HG03139 (cell line): Measurements from ENCODE around the gene GPR37.

Experiments used
- ATAC-seq: cut with Tn5 transposase; IDR thresholded peaks from one replicate; pipeline ENCODE4 v1.9.1; 2021; ENCODE audit not compliant: unreplicated experiment

The GPR37 gene

DNA sequence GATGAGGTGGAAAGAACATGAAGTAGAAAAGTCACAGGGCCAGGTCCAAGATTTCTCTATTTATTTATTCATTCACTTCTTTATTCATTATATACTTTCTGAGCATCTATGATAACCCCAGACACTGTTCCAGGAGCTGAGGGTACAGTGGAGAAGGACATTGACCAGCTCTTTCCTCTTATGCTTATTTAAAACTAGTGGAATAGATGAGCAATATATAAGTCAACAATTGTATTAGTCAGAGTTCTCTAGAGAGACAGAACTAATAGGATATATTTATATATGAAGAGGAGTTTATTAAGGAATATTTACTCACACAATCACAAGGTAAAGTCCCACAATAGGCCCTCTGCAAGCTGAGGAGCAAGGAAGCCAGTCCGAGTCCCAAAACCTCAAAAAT lies 15.0 kb upstream of the GPR37 start:
- no peak for ATAC-seq

DNA sequence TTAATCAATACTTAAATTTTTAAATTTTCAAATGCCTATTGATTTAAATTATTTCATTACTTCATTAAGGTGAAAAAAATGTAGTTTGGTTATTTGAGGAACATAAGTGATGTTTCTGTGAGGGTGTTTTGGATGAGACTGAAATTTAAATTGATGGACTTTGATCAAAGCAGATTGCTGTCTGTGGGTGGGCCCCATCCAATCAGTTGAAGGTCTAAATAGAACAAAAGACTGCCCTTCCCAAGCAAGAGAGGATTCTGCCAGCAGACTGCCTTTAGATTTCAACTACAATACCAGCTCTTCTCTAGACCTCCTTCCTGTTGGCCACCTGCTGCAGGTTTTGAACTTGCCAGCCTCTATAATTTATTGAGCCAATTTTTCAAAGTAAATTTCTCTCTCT lies 14.5 kb upstream of the GPR37 start:
- no peak for ATAC-seq

DNA sequence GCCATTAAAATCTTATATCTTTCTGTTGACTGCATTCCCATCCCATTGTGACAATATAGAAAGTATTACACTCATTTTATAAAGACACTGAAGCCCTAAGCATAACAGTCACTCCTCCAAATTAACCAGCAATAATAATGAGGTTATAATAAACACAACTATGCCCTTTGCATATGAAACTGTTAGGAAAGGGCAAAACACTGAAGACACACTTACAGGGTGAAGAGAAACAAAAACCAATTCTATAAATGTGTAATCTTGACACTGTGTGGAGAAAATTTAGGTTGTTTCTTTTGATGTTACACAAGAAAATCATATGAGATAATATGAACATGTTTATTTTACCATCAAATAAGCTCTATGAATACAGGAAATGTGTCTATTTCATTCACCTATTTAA lies 14.0 kb upstream of the GPR37 start:
- ATAC-seq, result no peak

DNA sequence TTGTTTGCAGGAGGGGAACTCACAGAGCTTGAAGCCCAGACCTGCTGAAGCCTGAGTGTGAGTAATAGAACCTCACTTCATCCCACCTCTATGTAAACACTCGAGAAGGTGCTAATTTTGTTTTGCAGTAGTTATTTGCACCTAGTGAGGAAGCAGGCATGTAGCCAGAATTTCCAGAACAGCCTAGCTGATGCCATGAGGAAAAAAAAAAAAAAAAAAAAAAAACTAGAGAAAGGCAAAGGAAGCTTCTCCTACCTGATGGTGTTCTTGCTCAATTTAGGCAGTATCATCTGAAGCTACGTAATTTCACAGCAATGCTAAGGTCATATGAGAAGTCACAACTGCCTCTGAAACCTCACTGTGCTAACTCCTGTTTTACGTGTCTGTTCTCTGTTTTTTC lies 13.6 kb upstream of the GPR37 start:
- ATAC-seq, result no peak

DNA sequence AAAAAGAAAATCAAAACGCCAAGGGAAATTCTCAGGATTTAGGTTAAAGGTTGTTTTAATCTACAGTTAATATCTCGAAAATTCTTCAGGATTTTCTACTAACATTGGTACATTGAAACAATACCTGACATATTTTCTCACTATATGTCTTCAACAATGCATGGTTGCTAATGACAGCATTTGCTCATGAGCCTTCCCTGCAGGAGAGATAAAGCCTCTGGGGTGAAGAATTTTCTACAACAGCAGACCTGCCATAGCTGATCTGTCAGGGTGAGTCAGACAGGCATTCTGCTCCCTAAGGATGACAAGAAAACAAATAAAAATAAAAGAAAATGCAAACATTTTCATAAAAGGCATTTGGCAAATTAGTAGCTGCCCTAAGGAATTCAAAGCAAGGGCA lies 11.7 kb upstream of the GPR37 start:
- ATAC-seq, result no peak

DNA sequence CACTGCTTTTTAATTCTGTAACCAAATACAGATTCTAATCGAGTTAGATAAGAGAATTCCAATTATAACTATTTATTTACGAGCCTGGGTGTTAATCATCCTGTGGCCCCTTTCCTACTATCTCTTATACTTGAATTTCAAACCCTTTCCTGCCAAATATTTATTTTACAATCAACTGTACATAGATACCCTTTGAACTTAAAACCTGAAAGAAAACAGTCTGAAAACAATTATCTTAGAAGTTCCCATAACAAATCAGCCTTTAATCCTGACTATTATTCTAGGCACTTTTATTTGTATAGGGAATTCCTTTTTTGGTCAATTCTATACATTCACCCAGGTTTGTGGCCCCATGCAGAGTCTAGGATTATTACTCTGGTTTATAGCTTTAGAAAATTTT lies 10.6 kb upstream of the GPR37 start:
- ATAC-seq, result no peak

DNA sequence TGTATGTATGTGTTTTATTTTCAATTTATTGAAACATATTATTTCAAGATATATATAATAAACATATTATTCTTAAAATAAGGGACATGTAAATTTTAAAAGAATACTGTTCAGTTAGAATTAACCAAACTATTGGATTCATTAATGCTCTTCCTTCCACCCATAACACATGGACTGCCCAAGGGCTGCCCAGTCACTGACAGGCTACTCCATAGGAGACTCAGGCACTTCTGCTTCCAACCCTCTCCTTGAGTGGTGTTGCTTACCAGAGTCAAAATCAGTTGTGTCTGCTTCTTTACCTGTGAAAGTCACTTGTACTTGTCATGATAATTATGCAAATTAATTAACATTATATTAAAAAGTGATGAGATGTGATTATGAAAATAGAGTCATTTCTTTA lies 9.8 kb upstream of the GPR37 start:
- ATAC-seq, result no peak

DNA sequence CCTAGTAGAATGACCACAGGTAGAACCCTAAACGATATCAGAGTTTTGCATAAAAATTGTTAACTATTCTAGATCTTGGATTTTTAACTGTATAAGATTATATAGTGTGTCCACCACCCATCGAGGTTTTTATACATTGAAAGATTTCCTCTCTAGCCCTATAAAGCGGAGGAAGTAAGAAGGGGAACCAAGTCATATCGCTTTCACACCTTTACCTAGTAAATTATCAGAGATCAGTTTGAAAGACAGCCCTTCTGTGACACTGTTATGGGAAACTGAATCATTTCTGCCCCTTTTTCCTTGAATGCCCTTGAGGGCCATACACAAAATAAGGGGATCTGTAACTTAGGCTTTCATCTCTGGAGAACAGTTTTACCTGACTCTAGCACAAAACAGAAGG lies 8.3 kb upstream of the GPR37 start:
- ATAC-seq, result no peak

DNA sequence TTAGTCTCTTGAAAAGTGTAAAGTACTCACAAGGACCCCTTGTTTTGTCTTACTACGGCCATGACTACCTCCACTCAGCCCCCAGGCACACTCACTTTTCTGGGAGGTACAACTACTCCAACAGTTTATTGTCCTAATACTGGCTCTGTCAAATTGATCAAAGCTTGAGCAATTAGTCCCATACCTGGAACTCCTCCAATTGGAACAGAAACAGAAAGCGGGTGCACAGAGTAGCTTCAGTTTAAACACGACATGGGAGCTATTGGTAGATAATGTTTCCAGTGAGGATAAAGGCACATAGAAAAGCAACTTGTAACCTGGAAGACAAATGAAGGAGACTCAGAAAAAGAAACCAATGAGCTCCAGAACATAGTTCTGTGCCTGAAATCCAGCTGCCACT lies 7.7 kb upstream of the GPR37 start:
- ATAC-seq, result no peak

DNA sequence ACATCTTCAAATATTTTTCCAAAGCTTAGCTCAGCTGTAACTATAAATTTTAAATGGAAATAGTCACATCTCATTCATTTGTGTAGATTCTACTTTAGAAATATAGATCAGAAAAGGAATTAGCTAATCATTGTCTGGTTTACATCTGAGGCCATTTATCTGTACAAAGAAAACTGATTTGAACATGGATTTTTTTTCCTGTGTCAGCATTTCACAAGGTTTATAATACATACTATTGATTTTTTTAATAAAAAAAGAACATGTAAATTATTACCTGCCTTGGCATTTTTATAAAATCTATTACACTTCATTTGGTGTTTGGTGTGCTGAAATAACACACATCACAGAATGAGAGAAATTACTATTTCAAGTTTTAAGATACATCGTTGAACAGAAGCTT lies 3.5 kb upstream of the GPR37 start:
- ATAC-seq, result no peak

DNA sequence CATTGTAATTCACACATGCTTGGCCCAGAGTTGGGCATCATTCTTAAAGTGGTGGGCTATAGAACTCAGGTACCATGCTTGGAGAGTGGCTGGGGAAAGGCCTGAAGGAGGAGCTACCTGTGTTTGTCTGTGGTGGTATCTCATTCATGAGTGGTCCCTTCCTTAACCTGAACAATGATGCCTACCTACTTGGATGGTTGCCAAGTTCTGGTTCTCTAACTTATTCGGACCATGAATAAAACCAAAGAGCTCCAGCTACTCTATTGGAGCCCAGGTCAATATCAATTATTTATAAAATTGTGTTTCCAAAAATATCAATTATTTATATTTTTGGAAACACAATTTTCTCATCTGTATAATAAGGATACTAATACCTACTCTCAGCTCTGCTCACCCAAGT lies 2.9 kb upstream of the GPR37 start:
- ATAC-seq, result no peak

DNA sequence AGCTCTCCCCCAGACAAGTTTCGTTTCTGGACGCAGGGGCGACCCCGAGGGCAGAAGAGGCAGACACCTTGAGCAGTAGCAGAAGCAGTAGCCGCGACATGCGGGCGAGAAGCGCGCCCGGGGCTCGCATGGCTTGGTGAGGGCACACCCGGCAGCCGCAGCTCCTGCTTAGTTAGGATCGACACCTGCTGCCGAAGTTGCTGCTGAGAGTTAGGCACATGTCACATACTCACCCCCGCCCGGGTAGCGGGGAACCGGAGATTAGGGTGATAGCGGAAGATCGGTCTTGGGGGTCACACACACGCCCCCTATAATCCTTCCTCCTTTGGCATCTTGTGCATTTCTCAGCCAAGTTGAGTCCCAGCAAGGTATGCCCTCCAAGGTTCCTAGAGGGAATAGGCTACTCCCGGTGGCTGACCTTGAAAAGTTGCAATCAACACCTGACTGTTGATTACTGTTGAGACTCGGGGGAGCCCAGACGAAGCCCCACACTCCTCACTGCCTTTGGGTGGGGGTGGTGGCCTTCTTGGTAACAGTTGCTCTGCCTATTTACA lies 668 bp downstream of the GPR37 start:
- peak; percentile 36 for ATAC-seq

DNA sequence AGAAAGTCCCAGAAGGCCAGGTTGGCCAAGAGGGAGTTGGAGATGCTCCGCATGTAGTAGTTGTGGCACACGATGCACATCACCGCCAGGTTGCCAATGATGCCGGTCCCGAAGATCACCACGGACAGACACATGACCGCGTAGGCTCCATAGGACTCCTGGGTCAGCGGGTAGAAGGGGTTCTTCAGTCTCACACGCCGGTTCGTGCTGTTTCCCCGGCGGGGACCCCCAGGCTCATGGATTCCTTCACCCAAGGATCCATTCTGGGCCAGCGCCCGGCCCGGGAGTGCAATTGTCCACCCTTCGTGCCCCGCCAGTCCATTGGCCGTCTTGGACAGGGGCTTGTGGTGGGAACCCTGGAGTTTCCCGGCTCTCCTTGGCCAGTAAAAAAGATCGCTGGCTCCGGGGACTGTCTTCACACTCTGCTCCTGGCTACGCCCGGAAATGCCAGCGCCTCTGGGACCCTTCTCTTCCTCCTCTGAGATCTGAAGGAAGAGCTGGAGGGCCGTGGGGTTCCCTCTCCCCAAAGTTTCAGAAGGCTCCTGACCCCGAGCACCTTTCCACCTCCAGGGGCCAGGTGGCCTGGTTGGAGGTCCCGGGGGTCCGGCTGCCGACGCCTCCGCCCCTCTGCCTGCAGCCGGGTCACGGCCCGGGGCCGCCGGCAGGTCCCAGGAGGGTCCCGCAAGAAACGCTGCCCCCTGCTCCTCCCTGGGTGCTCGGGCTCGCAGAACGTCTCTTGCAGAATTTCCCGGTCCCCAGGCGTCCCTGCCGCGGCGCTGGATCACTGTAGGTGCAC lies 1.3 kb downstream of the GPR37 start:
- ATAC-seq, result no peak

DNA sequence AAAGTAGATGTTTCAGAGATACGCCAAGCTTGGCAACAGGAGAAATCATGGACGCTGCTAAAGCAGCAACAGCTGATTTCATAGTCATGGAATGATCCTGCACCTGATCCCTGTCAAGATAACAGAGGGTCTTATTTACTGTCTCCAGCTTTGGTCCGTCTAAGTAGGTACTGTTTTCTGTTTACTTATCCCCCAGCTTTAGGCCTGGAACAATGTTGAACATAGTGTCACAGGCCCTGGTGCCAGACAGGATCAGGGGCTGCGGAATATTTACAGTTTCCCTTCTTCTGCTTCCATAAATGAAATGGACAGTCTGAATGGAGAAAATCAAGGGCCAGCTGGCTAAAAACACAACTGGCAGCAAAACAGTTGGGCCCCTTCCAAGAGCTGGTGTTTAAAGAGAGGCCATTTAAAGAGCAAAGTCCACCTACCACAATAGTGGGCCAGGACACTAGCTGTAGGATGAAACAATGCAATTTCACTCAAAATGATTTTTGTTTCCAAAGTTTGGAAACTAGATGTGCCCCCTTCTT lies 2.9 kb downstream of the GPR37 start:
- ATAC-seq, result no peak

DNA sequence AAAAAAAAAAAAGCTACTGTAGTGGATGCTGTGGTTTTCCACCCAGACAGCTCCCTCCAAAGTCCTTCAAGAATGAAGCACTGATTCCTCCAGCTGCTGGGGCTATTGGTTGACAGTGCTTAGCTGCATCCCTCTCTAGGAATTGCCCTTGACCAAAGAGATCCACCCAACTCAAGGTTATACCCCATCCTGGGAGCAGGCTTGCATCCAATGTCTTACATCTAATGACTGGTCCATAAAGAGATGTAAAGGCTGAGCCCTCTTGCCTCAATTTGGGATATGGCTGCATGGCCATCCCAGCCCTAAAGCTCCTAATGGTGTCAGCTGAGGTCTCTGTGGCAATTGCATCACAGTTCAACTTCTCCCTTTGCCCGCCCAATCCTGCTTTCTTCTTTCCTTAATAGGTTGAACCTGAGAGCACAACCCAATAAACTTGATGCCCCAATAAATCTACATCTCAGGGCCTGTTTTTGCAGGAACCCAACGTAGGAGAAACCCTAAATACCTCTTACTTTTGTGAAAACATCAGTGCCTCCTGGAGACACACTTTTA lies 4.4 kb downstream of the GPR37 start:
- no peak for ATAC-seq

DNA sequence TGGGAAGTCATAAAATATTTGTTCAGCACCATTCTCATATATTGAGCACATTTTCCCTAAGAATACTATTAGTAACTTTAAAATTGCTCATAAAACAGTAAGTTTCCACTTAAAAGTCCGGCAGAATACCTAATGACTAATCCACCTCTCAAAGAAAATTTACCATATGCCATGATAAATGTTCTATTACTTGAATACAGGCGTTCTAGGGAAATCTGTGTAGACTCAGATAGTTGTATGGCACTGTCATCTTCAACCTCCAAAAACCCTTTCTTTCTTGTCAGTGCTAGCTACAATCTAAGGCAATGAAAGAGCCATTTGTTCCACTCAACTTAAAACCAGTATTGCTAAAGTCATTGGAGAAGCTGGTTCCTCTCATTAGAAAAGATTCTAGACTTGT lies 7.3 kb downstream of the GPR37 start:
- ATAC-seq, result no peak

DNA sequence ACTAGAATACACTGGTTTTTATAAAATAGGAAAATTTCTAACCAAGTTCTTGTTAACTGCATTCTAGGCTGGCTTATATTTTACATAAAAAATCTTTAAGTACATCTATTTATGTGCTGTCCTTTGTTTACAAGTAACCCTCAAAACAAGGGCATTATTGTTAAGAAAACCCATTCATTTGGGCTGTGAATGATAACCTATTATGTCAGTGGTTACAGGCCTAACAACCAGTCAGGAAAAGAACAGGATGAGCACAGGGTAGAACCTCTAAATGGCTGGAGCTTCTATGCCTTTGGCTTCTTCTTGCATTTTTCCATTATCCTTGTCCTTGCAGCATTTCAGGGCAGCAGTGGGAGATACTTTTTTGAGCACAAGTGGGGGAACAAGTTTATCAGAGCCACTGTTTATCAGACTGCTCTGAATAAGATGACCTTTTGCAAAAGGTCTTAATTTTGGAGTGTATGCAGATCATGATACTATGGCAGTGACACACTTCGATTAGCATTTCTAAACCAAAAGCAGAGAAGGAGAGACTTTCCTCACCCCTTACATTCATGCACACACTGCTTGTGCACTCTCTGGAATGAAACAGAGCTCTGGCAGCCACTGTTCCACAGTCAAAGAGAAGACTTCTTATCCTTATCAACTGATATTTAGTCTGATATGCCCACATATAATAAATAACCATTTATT lies 10.9 kb downstream of the GPR37 start:
- no peak for ATAC-seq

DNA sequence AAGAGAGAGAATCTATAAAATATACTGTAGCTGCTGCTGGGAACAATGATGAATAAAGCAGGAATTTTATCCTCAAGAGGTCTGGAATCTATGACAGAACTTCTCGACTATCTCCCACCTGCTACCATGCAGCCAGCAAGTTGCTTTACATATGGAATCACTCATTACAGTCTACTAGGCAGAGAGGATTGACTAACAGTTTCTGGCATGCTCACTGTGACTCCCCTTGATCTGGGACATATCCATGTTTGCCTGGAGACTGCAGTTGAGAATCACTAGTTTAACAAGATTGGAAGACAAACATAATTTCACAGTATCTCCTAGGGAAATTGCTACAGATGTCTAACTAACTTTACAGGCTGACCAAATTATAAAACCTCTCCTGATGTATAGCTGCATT lies 13.3 kb downstream of the GPR37 start:
- ATAC-seq, result no peak

DNA sequence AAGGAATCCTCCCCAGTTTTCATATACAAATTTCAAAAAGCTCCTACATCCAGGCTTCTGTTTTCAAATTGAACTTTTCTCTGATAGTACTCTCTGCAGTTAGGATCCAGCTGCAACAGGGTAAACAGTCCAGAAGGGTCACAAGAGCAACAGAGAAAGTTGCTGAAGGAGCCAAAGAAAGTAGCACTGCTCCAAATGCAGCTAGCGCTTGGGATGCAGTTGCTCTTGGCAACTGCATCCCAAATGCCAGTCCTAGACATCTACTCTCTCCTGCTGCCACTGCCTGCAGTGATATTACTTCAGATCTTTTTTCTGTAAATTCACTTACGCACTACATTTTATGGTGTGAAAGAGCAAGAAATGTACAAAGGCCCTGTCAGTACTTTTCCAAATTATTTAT lies 14.6 kb downstream of the GPR37 start:
- no peak for ATAC-seq

DNA sequence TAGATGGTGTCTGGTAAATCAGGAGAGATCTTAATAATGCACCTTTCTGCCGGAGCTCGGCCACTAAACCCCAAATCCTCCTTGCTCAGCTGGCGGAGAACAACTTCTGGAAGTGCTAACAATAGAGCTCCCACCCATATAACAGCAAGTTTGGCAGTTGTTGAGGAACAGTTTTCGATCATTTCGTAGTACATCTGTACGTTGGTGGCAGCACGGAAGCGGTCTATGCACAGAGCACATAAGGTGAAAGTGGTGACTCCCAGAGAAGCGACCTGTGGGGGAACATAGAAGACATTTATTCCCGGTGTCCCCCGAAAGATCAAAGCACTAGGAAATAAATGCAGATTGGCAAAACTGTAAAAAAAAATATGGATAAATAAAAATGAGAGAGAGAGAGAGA lies 18.5 kb downstream of the GPR37 start:
- ATAC-seq, result no peak

DNA sequence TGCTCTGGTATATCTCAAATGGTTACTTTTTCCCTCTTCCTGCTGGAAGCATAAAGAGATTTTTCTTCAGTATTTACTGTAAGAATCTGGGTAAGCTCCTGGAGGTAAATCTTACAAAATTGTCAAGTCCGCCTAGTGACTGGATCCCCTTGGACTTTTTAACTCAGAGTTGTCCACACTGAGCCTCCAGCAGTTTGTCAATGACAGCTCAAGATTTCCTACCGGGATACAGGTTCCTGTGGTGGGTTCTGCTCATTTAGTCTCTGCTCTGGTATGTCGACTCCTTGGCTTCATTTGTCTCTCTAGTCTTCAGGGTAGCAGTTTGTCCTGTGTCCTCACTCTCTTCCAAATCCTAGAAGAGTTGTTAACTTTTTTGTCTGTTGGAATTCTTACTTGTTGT lies 27.0 kb downstream of the GPR37 start:
- ATAC-seq, result no peak

DNA sequence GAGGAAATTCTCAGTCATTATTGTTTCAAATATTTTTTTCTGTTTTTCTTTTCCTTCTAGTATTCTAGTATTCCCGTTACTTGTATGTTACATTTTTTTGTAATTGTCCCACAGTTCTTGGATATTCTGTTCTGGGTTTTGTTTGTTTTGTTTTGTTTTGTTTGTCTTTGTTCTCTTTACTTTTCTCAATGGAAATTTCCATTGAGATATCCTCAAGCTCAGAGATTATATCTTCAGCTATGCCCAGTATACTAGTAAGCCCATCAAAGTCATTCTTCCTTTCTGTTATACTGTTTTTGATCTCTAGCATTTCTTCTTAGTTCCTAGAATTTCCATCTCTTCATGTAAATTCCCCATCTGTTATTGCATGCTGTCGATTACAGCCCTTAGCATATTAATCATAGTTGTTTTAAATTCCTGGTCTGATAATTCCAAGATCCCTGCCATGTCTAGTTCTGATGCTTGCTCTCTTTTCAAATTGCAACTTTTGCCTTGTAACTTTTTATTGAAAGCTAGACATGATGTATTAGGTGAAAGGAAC lies 27.8 kb downstream of the GPR37 start:
- ATAC-seq, result no peak
